GM12878 (cell line): ENCODE data around the gene HOXD3. TPM values are rescaled to one million over a fixed set of nuclear protein-coding genes. Genes with fewer than 3 reads are reported as not detected.

Experiments used
- ATAC-seq: fragments of 200-7000 bp; cut with Tn5 transposase; 3 replicates; pipeline ENCODE4 v1.9.1; 2020; ENCODE audit warnings: mild to moderate bottlenecking, moderate library complexity
- BruUV-seq: library from RNA; stranded (reverse); fragments of 400-500 nt; replicated peaks from 2 replicates; lab custom pipeline; 2021; lab: Mats Ljungman, UMichigan
- CTCF ChIA-PET: fragments of 300-600 bp; sonication (Branson Sonifier 250); formaldehyde crosslinking; extraction: SDS; loops from one replicate; lab custom pipeline; 2021; ENCODE audit warnings: inconsistent platforms; lab: Yijun Ruan, JAX
- POLR2A ChIA-PET: fragments of 350-600 bp; formaldehyde crosslinking; extraction: SDS; loops from one replicate; lab custom pipeline; 2021; ENCODE audit warnings: inconsistent platforms; lab: Charles Lee
- RAD21 ChIA-PET: fragments of 300-600 bp; sonication (Branson Sonifier 250); formaldehyde crosslinking; loops from one replicate; lab custom pipeline; 2023; ENCODE audit warnings: antibody characterized with exemption; ENCODE audit not compliant: unreplicated experiment; lab: Charles Lee
- SMC1A ChIA-PET: fragments of 300-600 bp; sonication (Branson Sonifier 250); formaldehyde crosslinking; loops from one replicate; lab custom pipeline; 2023; ENCODE audit not compliant: unreplicated experiment, uncharacterized antibody; lab: Charles Lee
- DNase-seq: peaks from one replicate; pipeline ENCODE4 v3.0.0-alpha.2; 2011; ENCODE audit warnings: low read depth, low spot score
- FAIRE-seq: peaks from 3 replicates; lab custom pipeline; 2011; peaks lifted over from hg19 to GRCh38; lab: Jason Lieb, UNC
- H2AFZ ChIP-seq: 2 replicates; pipeline ENCODE4 v1.6.0; 2011; ENCODE audit warnings: low read depth, low read length, control low read depth; ENCODE audit not compliant: control insufficient read depth
- H3K27ac ChIP-seq: 2 replicates; pipeline ENCODE4 v1.5.1; 2011; ENCODE audit warnings: control low read depth; ENCODE audit not compliant: control insufficient read depth, insufficient read depth
- H3K27me3 ChIP-seq, 2 experiments: replicated peaks in 1 of 2; 2 replicates each; pipeline versions ENCODE4 v1.6.0 to v1.6.1; 2011; ENCODE audit warnings: low read length in 1 of 2; ENCODE audit not compliant: control insufficient read depth in 2 of 2, insufficient read depth in 2 of 2
- H3K36me3 ChIP-seq, 2 experiments: 2 replicates each; pipeline ENCODE4 v1.5.1; 2011; ENCODE audit warnings: low read length in 1 of 2; ENCODE audit not compliant: control insufficient read depth in 2 of 2, insufficient read depth in 2 of 2
- H3K4me1 ChIP-seq: 2 replicates; pipeline ENCODE4 v1.6.1; 2011; ENCODE audit warnings: mild to moderate bottlenecking, low read length, moderate library complexity, mixed read lengths; ENCODE audit not compliant: control insufficient read depth, insufficient read depth
- H3K4me2 ChIP-seq: 2 replicates; pipeline ENCODE4 v1.6.0; 2011; ENCODE audit warnings: control low read depth; ENCODE audit not compliant: control insufficient read depth, insufficient read depth
- H3K4me3 ChIP-seq: fragments of 200-600 bp; sonication (generic); 2 replicates; pipeline ENCODE4 v1.5.1; 2016
- H3K79me2 ChIP-seq: 2 replicates; pipeline ENCODE4 v1.6.0; 2011; ENCODE audit warnings: low read length; ENCODE audit not compliant: control insufficient read depth, insufficient read depth
- H3K9ac ChIP-seq: 2 replicates; pipeline ENCODE4 v1.8.0; 2011; ENCODE audit warnings: low read length, control low read depth, mixed read lengths; ENCODE audit not compliant: control insufficient read depth, insufficient read depth
- H3K9me3 ChIP-seq: replicated peaks from 3 replicates; pipeline ENCODE4 v1.5.1; 2011; ENCODE audit warnings: mild to moderate bottlenecking, low read length; ENCODE audit not compliant: control insufficient read depth, insufficient read depth
- H4K20me1 ChIP-seq: 2 replicates; pipeline ENCODE4 v1.6.0; 2011; ENCODE audit not compliant: control insufficient read depth, insufficient read depth
- ZNF384 ChIP-seq: IDR thresholded peaks from 2 replicates; pipeline ENCODE4 v1.6.1; 2012; ENCODE audit warnings: low read depth, mild to moderate bottlenecking, low read length, improper control_type of control experiment, borderline replicate concordance
- ZNF622 ChIP-seq: fragments of 450-650 bp; IDR thresholded peaks from 2 replicates; pipeline ENCODE4 v1.6.1; 2017; ENCODE audit warnings: mild to moderate bottlenecking, inconsistent platforms
- WGBS: methylation state at CpG from one replicate; pipeline ENCODE4 v1.1.6; 2016; ENCODE audit warnings: low lambda C conversion rate; ENCODE audit not compliant: insufficient replicate concordance, insufficient coverage; ENCODE audit errors: missing lambda C conversion rate; 5-methylcytosine and 5-hydroxymethylcytosine counted together
- in situ Hi-C: fragments of 300-500 bp; cut with MboI; formaldehyde crosslinking; loops from 9 replicates; pipeline ENCODE4 v1.14.3; 2018; ENCODE audit warnings: mixed read lengths
- intact Hi-C: fragments of 100-400 bp; cut with micrococcal nuclease; formaldehyde crosslinking; loops from one replicate; pipeline ENCODE4 v1.14.2; 2022; ENCODE audit not compliant: unreplicated experiment
- polyA plus RNA-seq, 11 experiments: library from polyadenylated mRNA; depleted of rRNA in 4 of 11; unstranded in 6 of 11; stranded (reverse) in 5 of 11; fragments of >200 nt; fragmentation: Nextera tagmentation in 4 of 11; fragmentation: Illumina TruSeq in 1 of 11; extraction: Ambion mirVana in 4 of 11; extraction: Trizol in 1 of 11; gene quantifications; 1 replicate in 1 of 11; 2 replicates in 10 of 11; pipeline versions ENCODE4 v1.2.1 to v1.2.3, GENCODE V29; 2011 to 2016; ENCODE audit warnings: inconsistent platforms in 2 of 11, missing spikeins in 2 of 11, low read depth in 1 of 11
- total RNA-seq, 4 experiments: library from RNA; depleted of rRNA in 3 of 4; stranded (reverse); fragments of >200 nt in 3 of 4; fragmentation: Illumina TruSeq in 1 of 4; extraction: Trizol in 1 of 4; gene quantifications; 2 replicates each; pipeline versions ENCODE4 v1.2.1 to v1.2.3, GENCODE V29; 2013 to 2021
- TF ChIP-seq, protein P1 (sequence below): IDR thresholded peaks from 2 replicates; pipeline ENCODE4 v1.6.1; 2011; ENCODE audit warnings: low read depth, low read length, improper control_type of control experiment, borderline replicate concordance
- TF ChIP-seq, protein P2 (sequence below): fragments of 150-350 bp; IDR thresholded peaks from 2 replicates; pipeline ENCODE4 v1.6.1; 2016; ENCODE audit warnings: low read depth, low read length

Gene HOXD3
- total and polyA plus RNA-seq, 10 of the 15 experiments (the other 5 are each of a cell fraction or from before 2014, with no cell fraction given) = not detected

DNA sequence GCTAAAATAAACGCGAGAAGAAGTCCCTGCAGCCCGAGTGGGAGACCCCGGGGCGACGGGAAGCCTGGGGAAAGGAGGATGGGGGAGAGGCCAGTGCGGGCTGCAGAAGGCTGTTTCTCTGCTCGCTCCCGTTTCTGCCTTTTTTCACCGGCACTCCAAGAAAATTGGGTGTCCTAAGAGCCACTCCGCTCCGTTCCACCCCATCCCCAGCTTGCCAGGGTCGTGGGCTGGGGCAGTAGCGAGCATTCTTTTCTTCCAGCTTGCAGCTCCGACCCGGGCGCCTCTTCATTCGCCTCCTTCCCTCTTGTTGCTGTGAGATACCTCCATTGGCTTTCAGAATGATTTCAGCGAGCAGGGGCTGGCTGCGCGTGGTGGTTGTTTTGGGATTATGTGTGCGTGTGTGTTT lies 1.1 kb downstream of the HOXD3 start:
- intact Hi-C loops = no loop called here
- H3K9me3 ChIP-seq = no peaks in the 10 kb centered on the region; the same call in 2 of the 3 replicates

More for the DNA sequence above, 1.1 kb downstream of the HOXD3 start:
- SMC1A ChIA-PET = no interaction called here
- Histone ChIP-seq H3K27ac (no peak overlapping the region), H3K4me2 (no peak overlapping the region), H3K4me3 (no peak overlapping the region), H3K27me3 (peaks cover 6 to 33% of the 10 kb centered on the region in 2 experiments), H3K79me2 (no peaks in the 10 kb centered on the region), H4K20me1 (no peaks in the 10 kb centered on the region), H3K36me3 (no peaks in the 10 kb centered on the region)
- 36% methylated on average over 22 of the region's 22 CpGs for WGBS
- POLR2A ChIA-PET = no interaction called here
- no peak for ATAC-seq
- no TSS peak for BruUV-seq
- RAD21 ChIA-PET = no interaction called here
- in situ Hi-C loops = no loop called here
- FAIRE-seq = no peak
- DNase-seq = no peak
- CTCF ChIA-PET = interaction anchor here (0.5 kb wide), 1 partner anchor 38 kb away, joined by 4 read pairs; no protein-coding TSS in a partner anchor
- TF ChIP-seq ZNF622 = no peak
- TF ChIP-seq, protein P1, sequence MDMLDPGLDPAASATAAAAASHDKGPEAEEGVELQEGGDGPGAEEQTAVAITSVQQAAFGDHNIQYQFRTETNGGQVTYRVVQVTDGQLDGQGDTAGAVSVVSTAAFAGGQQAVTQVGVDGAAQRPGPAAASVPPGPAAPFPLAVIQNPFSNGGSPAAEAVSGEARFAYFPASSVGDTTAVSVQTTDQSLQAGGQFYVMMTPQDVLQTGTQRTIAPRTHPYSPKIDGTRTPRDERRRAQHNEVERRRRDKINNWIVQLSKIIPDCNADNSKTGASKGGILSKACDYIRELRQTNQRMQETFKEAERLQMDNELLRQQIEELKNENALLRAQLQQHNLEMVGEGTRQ = no peak
- TF ChIP-seq, protein P2, sequence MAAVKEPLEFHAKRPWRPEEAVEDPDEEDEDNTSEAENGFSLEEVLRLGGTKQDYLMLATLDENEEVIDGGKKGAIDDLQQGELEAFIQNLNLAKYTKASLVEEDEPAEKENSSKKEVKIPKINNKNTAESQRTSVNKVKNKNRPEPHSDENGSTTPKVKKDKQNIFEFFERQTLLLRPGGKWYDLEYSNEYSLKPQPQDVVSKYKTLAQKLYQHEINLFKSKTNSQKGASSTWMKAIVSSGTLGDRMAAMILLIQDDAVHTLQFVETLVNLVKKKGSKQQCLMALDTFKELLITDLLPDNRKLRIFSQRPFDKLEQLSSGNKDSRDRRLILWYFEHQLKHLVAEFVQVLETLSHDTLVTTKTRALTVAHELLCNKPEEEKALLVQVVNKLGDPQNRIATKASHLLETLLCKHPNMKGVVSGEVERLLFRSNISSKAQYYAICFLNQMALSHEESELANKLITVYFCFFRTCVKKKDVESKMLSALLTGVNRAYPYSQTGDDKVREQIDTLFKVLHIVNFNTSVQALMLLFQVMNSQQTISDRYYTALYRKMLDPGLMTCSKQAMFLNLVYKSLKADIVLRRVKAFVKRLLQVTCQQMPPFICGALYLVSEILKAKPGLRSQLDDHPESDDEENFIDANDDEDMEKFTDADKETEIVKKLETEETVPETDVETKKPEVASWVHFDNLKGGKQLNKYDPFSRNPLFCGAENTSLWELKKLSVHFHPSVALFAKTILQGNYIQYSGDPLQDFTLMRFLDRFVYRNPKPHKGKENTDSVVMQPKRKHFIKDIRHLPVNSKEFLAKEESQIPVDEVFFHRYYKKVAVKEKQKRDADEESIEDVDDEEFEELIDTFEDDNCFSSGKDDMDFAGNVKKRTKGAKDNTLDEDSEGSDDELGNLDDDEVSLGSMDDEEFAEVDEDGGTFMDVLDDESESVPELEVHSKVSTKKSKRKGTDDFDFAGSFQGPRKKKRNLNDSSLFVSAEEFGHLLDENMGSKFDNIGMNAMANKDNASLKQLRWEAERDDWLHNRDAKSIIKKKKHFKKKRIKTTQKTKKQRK = no peak
- TF ChIP-seq ZNF384 = no peak
- TF ChIP-seq, all 136 proteins: peak for 0
- H2AFZ ChIP-seq = no peak overlapping the region
- no peak overlapping the region for H3K9ac ChIP-seq
- no peaks in the 10 kb centered on the region for H3K4me1 ChIP-seq
